Measurements from ENCODE around the gene MAN2B2.

DNA sequence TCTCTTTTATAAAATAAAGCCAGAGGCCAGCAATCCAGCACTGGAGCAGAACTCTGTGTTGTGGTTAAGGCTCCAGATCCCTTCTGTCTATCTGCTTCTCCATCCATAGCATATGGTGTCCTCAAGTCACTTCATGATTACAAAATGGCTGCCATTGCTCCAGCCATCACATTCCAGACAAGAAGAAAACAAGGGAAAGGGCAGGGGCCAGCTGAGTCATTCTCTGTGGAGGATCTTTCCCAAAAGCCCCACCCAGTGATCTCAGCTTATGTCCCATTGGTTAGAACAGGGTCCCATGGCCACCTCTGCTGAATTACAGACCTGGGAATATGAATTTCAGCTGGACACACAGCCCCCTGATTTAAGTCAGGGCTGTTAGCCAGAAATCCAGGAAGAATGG lies 34.1 kb upstream of the MAN2B2 start:
- TF ChIP-seq BHLHE40 (IDR thresholded peaks at IDR 0.05; ENCODE audit: borderline replicate concordance) (no peak), SUZ12 (IDR thresholded peaks at IDR 0.05) (no peak)
